ENCODE measurements around the gene IL17C. TPM values are rescaled to one million over a fixed set of nuclear protein-coding genes. Genes with fewer than 3 reads are reported as not detected.

IL17C gene
- total and polyA plus RNA-seq, 2 experiments from 2014 or later: not detected

GRCh38 chr16:88645455-88645854 is 7.1 kb downstream of the IL17C start:
- no peaks in the 10 kb centered on the region for H3K9me3 ChIP-seq (ENCODE audit: low read depth)
- TF ChIP-seq, protein P1, sequence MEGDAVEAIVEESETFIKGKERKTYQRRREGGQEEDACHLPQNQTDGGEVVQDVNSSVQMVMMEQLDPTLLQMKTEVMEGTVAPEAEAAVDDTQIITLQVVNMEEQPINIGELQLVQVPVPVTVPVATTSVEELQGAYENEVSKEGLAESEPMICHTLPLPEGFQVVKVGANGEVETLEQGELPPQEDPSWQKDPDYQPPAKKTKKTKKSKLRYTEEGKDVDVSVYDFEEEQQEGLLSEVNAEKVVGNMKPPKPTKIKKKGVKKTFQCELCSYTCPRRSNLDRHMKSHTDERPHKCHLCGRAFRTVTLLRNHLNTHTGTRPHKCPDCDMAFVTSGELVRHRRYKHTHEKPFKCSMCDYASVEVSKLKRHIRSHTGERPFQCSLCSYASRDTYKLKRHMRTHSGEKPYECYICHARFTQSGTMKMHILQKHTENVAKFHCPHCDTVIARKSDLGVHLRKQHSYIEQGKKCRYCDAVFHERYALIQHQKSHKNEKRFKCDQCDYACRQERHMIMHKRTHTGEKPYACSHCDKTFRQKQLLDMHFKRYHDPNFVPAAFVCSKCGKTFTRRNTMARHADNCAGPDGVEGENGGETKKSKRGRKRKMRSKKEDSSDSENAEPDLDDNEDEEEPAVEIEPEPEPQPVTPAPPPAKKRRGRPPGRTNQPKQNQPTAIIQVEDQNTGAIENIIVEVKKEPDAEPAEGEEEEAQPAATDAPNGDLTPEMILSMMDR (IDR thresholded peaks at IDR 0.05; ENCODE audit: low read depth, low read length): no peak
- H3K27ac ChIP-seq: no peak overlapping the region
- H3K4me3 ChIP-seq: no peak overlapping the region
- no peak for DNase-seq (ENCODE audit: low read depth in 1 of 2, low spot score in 1 of 2)
- no peaks in the 10 kb centered on the region for H3K27me3 ChIP-seq
- no peaks in the 10 kb centered on the region for H3K4me1 ChIP-seq (ENCODE audit: low read depth)
- no peaks in the 10 kb centered on the region for H3K36me3 ChIP-seq

- Histone ChIP-seq H3K9me3 (ENCODE audit: low read depth) (no peaks in the 10 kb centered on the region), H3K4me1 (ENCODE audit: low read depth) (no peaks in the 10 kb centered on the region), H3K27ac (no peak overlapping the region), H3K27me3 (no peaks in the 10 kb centered on the region), H3K36me3 (no peaks in the 10 kb centered on the region), H3K4me3 (no peak overlapping the region)
- DNase-seq (ENCODE audit: low read depth in 1 of 2, low spot score in 1 of 2): no peak
- TF ChIP-seq, protein P1 (IDR thresholded peaks at IDR 0.05; ENCODE audit: low read depth, low read length): no peak
Observed at GRCh38 chr16:88645941-88646340, 7.6 kb downstream of the IL17C start.

- Histone ChIP-seq H3K27ac (no peak overlapping the region), H3K4me1 (ENCODE audit: low read depth) (peaks cover 4% of the 10 kb centered on the region), H3K9me3 (ENCODE audit: low read depth) (no peaks in the 10 kb centered on the region), H3K36me3 (no peaks in the 10 kb centered on the region), H3K4me3 (no peak overlapping the region), H3K27me3 (no peaks in the 10 kb centered on the region)
- no peak for DNase-seq (ENCODE audit: low read depth in 1 of 2, low spot score in 1 of 2)
- TF ChIP-seq, protein P1 (IDR thresholded peaks at IDR 0.05; ENCODE audit: low read depth, low read length): no peak
Observed at GRCh38 chr16:88646345-88647034, 8.1 kb downstream of the IL17C start.

DNA sequence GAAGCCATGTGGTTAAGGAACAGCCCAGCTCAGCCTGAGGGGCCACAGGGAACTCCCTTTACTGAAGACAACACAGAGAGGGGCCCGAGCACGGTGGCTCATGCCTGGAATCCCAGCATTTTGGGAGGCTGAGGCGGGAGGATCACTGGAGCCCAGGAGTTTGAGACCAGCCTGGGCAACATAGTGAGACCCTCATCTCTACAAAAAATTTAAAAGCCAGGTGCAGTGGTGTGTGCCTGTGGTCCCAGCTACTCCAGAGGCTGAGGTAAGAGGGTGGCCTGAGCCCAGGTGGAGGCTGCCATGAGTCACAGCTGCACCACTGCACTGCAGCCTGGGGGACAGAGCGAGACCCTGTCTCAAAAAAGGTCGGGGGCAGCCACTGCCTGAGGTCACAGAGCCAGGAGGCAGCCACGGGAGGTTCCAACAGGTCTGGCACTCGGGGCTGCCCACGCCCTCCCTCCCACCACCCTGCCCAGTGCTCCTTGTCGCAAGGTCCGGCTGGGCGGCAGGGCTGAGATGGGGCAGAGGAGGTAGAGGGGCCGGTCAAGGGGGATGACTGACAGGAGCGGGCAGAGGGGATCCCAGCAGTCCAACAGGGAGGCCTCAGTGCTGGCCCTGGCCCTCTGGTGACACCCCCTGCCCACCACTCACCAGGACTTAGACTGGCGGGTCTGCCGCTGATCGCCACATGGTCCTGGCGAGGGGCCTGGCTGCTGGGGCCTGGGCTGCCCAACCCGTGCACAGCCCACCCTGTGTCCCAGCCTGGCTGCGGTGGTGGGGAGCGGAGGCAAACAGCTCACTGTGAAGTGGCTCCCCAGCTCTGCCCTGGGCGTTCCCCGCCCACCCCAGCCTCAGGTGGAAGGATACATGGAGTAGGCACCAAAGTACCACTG is 9.1 kb downstream of the IL17C start:
- Histone ChIP-seq H3K27ac (no peak overlapping the region), H3K4me3 (no peak overlapping the region), H3K27me3 (no peaks in the 10 kb centered on the region), H3K36me3 (no peaks in the 10 kb centered on the region), H3K4me1 (ENCODE audit: low read depth) (peaks cover 6% of the 10 kb centered on the region), H3K9me3 (ENCODE audit: low read depth) (no peaks in the 10 kb centered on the region)
- TF ChIP-seq, protein P1 (IDR thresholded peaks at IDR 0.05; ENCODE audit: low read depth, low read length): no peak
- DNase-seq (ENCODE audit: low read depth in 1 of 2, low spot score in 1 of 2): no peak

DNA sequence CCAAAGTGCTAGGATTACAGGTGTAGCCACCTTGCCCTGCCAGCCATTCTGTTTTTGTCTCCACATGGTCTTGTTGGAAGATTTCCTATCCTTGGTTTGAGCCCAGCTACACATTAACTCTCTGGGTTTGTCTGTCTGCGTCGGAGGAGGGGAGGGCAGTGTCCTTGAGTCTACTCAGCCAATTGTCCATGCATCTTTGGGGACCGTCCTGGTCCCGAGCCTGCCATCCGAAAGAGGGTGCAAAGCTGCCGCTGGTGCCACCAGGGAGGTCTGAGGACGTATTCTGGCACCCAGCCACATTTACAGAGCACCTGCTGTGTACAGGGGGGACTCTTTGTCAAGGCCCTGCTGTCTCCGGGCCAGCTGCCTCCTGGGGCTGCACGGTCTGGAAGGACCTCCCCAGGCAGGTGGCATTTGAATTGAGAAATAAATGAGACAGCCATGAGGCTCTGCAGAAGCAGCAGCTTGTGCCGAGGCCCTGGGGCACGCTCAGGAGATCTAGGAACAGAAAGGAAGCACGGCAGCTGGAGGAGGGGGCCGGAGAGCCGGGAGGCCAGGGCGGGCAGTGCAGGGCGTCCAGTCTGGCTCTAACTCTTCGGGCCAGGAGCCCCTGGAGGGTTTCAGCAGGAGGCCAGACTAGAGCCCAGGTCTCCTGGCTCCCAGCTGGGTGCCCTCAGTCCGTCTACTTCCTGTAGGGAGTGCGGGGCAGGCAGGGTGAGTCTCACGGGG is 11.0 kb downstream of the IL17C start:
- no peak for DNase-seq (ENCODE audit: low read depth in 1 of 2, low spot score in 1 of 2)
- TF ChIP-seq, protein P1 (IDR thresholded peaks at IDR 0.05; ENCODE audit: low read depth, low read length): no peak
- peaks cover 6% of the 10 kb centered on the region for H3K4me1 ChIP-seq (ENCODE audit: low read depth)
- H3K4me3 ChIP-seq: no peak overlapping the region
- H3K27me3 ChIP-seq: no peaks in the 10 kb centered on the region
- H3K36me3 ChIP-seq: no peaks in the 10 kb centered on the region
- H3K9me3 ChIP-seq (ENCODE audit: low read depth): no peaks in the 10 kb centered on the region
- H3K27ac ChIP-seq: no peak overlapping the region

Data from cardiac muscle cell (in vitro differentiated cells and primary cell).